Measurements from ENCODE around the gene CLMP.

GRCh38 chr11:123217897-123218296, 22.8 kb upstream of the CLMP start:
- TF ChIP-seq CTCF (conservative IDR thresholded peaks at IDR 0.05; ENCODE audit: low read depth in 2 of 2) (no peak), POLR2AphosphoS5 (IDR thresholded peaks at IDR 0.05; ENCODE audit: low read depth) (no peak), EZH2 (IDR thresholded peaks at IDR 0.05; ENCODE audit: low read depth, unreplicated experiment) (no peak), EZH2phosphoT487 (IDR thresholded peaks at IDR 0.05; ENCODE audit: unreplicated experiment) (no peak), CREB1 (CRISPR knock-in tag; IDR thresholded peaks at IDR 0.05; ENCODE audit: low read depth) (no peak)
